HUES64 (cell line): Measurements from ENCODE around the gene RARB.

Experiments used
- H3K27ac ChIP-seq: 2 replicates; pipeline ENCODE4 v1.7.0; 2013; ENCODE audit warnings: low read depth, low read length, inconsistent platforms
- H3K27me3 ChIP-seq: 2 replicates; pipeline ENCODE4 v1.6.1; 2013; ENCODE audit warnings: mild to moderate bottlenecking, low read length; ENCODE audit not compliant: insufficient read depth
- H3K36me3 ChIP-seq: 2 replicates; pipeline ENCODE4 v1.6.1; 2013; ENCODE audit warnings: mild to moderate bottlenecking, low read length; ENCODE audit not compliant: insufficient read depth
- H3K4me1 ChIP-seq: 2 replicates; pipeline ENCODE4 v1.6.1; 2013; ENCODE audit warnings: mild to moderate bottlenecking, low read length, moderate library complexity; ENCODE audit not compliant: insufficient read depth
- H3K4me3 ChIP-seq: 2 replicates; pipeline ENCODE4 v1.5.1; 2013; ENCODE audit warnings: mild to moderate bottlenecking, low read length, moderate library complexity
- H3K9ac ChIP-seq: 2 replicates; pipeline ENCODE4 v1.6.1; 2013; ENCODE audit warnings: mild to moderate bottlenecking, low read depth, low read length
- H3K9me3 ChIP-seq: 2 replicates; pipeline ENCODE4 v1.6.1; 2013; ENCODE audit warnings: low read depth, low read length; ENCODE audit not compliant: insufficient read depth
- whole genome bisulfite sequencing: fragments of 150-250, 120-280 bp; methylation state at CpG from one replicate; pipeline ENCODE4 v1.1.7; 2013; ENCODE audit warnings: missing lambda C conversion rate; 5-methylcytosine and 5-hydroxymethylcytosine counted together

RARB gene

DNA sequence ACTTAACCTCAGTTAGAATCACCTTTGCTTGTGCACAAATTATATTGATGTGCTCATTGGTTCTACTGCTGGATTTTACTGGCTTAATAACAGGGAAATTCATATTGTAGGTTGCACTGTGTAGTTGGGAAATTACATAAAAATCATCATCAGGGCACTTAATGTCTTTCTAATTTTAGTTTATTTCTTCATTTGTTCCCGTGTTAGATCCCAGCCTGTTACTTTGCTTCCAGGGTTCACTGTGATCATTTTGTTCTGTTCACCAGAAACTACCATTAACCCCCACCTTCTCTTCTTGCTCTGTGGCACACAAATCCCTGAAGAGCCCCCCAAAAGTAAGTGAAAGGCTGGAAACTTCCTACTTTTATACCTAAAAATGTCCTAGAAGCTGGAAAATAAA lies 80.4 kb downstream of the RARB start:
- no peak overlapping the region for H3K27ac ChIP-seq
- H3K4me1 ChIP-seq = no peaks in the 10 kb centered on the region
- H3K4me3 ChIP-seq = no peak overlapping the region
- no peaks in the 10 kb centered on the region for H3K36me3 ChIP-seq
- no peaks in the 10 kb centered on the region for H3K9me3 ChIP-seq
- no peak overlapping the region for H3K9ac ChIP-seq
- no peaks in the 10 kb centered on the region for H3K27me3 ChIP-seq
- 97% methylated on average over 1 of the region's 1 CpG for WGBS

DNA sequence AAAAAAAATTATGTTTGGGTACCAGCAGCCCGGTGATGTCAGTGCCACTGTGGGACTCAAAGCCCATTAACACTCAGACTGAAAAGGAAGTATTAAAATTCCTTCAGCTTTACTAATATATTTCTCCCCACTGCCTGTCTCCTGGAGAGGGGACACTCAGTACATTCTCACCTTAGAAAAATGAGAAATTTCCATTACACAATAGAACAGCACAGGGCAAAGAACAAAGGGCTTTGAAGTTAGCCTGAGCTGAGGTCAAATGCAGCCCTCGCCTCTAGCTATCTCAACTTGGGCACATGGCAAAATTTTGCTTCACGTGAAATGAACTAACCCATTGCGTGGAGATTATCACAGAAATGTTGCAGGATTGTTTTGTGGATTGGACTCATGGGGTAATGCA lies 80.8 kb downstream of the RARB start:
- Histone ChIP-seq H3K9me3 (no peaks in the 10 kb centered on the region), H3K4me1 (no peaks in the 10 kb centered on the region), H3K9ac (no peak overlapping the region), H3K27me3 (no peaks in the 10 kb centered on the region), H3K27ac (no peak overlapping the region), H3K4me3 (no peak overlapping the region), H3K36me3 (no peaks in the 10 kb centered on the region)
- 70% methylated on average over 4 of the region's 4 CpGs for WGBS

GRCh38 chr3:25510797-25511196 lies 82.7 kb downstream of the RARB start:
- Histone ChIP-seq H3K9ac (no peak overlapping the region), H3K4me1 (no peaks in the 10 kb centered on the region), H3K27ac (no peak overlapping the region), H3K27me3 (no peaks in the 10 kb centered on the region), H3K9me3 (no peaks in the 10 kb centered on the region), H3K4me3 (no peak overlapping the region), H3K36me3 (no peaks in the 10 kb centered on the region)
- 94% methylated on average over 2 of the region's 2 CpGs for WGBS

DNA sequence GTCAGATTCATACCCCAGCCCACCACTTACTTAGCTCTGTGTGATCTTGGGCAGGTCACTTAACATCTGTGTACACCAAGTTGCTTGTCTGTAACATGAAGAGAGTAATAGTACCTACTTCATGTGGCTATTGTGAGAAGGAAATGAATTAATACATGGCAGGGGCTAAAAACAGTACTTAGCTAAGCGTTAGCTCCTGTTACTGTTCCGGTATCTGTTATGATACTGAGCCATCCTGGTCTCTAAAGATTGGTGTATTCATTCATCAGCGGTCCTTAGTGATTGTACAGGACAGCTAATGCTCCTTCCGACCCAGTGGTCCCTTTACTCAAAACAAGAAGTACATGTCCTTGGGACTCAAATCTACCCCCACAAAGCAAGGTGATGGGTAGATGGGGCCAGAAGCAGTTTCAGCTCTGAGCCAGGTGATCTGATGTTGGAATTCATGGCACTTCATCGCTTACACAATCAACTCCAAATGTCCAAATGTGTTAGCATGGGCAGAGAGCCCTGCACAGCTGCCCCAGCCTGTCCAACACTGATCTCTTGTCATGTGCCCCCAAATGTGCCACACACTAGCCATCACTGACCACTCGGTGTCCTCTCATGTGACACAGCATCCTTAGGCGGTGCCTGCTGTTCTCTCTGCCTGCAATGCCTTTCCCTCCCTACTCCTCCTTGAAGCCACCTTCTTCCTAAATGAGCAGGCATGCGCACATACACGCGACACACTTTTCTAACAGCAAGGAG lies 84.1 kb downstream of the RARB start:
- Histone ChIP-seq H3K27me3 (no peaks in the 10 kb centered on the region), H3K9me3 (no peaks in the 10 kb centered on the region), H3K9ac (no peak overlapping the region), H3K4me1 (no peaks in the 10 kb centered on the region), H3K4me3 (no peak overlapping the region), H3K27ac (no peak overlapping the region), H3K36me3 (no peaks in the 10 kb centered on the region)
- WGBS = 97% methylated on average over 10 of the region's 10 CpGs

DNA sequence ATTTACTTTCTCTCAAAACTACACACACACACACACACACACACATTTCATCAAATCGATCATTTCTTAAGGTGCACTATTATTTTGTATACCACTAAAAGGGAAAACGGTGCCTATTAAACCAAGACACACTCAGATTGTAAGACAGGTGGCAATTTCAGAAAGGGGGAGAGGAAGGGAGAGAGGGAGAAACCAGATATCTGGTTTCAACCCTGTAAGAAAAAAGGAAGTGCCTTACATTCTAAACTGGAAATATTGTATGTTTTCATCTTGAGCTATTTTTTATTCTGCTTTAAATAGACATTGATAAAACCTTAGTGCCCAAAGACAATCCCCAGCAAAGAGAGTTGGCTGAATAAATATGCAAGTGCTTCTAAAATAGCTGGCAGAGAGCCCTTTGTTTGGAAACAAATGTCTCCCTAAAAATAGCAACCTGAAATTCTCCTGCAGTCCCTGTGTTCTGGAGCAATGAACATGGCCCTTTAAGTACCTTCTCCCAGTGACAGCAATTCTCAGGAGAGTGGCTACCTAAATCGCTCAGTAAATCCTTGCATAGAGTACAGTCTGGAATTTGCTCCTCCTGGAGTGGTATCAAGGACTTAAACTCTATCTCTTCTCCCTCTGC lies 85.7 kb downstream of the RARB start:
- 79% methylated on average over 3 of the region's 3 CpGs for WGBS
- Histone ChIP-seq H3K4me3 (no peak overlapping the region), H3K4me1 (no peaks in the 10 kb centered on the region), H3K9ac (no peak overlapping the region), H3K27ac (no peak overlapping the region), H3K9me3 (no peaks in the 10 kb centered on the region), H3K27me3 (no peaks in the 10 kb centered on the region), H3K36me3 (no peaks in the 10 kb centered on the region)

DNA sequence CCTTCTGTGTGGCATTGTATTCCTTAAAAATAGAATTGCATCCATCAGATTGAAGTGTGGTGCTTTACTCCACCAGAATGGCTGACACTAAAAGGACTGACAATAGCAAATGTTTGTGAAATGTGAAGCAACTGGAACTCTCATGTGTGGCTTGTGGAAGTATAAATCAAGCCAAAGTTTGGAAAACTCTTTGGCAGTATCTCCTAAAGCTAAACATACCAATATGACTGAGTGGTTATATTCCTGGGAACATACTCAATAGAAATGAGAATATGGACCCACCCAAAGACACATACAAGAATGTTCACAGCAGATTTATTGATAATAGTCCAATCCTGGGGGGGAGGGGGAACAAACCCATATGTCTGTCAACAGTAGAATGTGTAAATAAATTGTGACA lies 87.1 kb downstream of the RARB start:
- Histone ChIP-seq H3K4me1 (no peaks in the 10 kb centered on the region), H3K27me3 (no peaks in the 10 kb centered on the region), H3K9me3 (no peaks in the 10 kb centered on the region), H3K4me3 (no peak overlapping the region), H3K36me3 (no peaks in the 10 kb centered on the region), H3K9ac (no peak overlapping the region), H3K27ac (no peak overlapping the region)

DNA sequence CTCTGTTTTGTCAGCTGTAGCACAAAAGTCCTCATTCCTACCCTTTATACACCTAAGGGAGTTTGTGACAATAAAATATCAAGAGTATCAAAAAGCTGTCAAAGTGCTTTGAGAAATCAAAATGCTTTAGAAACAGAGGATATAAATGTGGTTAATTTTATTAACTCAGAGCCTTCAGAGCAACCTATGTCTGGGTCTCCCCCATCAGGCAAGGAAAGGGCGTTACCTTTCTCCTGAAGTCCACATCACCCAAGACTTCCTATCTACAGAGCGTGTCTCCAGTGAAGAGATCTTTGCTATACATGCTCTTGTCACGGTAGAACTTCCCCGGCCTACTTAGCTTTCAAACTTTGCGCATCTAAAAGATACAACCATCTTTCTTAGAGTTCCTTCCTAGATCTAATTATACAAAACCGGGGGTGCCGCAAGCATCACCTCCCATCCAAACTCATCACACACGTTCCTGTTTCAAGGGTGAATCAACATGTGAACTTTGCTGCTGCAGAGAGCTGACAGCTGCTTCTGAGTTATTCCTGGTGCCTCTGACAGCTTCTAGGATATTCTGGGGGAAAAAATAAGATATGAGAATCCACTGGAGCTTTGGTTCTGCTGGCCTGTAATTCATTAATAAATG lies 93.0 kb downstream of the RARB start:
- H3K4me1 ChIP-seq = no peaks in the 10 kb centered on the region
- no peak overlapping the region for H3K4me3 ChIP-seq
- H3K27me3 ChIP-seq = no peaks in the 10 kb centered on the region
- H3K9ac ChIP-seq = no peak overlapping the region
- H3K27ac ChIP-seq = no peak overlapping the region
- no peaks in the 10 kb centered on the region for H3K9me3 ChIP-seq
- 93% methylated on average over 8 of the region's 8 CpGs for WGBS
- H3K36me3 ChIP-seq = no peaks in the 10 kb centered on the region

DNA sequence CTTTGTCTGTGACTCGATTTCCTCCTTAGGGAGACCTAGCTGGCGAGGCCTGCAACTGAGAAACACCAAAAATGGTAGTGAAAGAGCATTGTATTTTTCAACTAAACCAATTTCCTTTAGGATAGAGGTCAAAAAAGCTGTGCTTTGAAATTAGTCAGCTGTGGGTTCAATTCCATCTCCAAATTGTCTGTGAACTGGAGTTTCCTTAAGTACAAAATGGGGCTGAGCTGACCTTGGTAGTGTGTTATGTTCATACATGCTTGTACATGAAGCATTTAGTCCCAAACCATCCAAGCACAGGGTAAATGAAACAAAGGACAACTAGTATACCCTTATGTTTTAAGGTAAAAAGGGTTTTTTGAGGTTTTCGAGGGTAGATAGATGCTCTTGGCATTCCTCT lies 99.3 kb downstream of the RARB start:
- no peak overlapping the region for H3K27ac ChIP-seq
- WGBS = 100% methylated on average over 2 of the region's 3 CpGs
- no peaks in the 10 kb centered on the region for H3K27me3 ChIP-seq

GRCh38 chr3:25527801-25528200 lies 99.7 kb downstream of the RARB start:
- 72% methylated on average over 4 of the region's 4 CpGs for WGBS
- Histone ChIP-seq H3K27me3 (no peaks in the 10 kb centered on the region), H3K9ac (no peak overlapping the region)

More for the DNA sequence above, 99.3 kb downstream of the RARB start:
- Histone ChIP-seq H3K4me3 (no peak overlapping the region), H3K9me3 (peaks cover 3% of the 10 kb centered on the region; the same call in 1 of the 2 replicates), H3K36me3 (no peaks in the 10 kb centered on the region), H3K9ac (no peak overlapping the region), H3K4me1 (0 out of 2 replicates have a peak, but pooled peaks cover 2% of the 10 kb centered on the region)

DNA sequence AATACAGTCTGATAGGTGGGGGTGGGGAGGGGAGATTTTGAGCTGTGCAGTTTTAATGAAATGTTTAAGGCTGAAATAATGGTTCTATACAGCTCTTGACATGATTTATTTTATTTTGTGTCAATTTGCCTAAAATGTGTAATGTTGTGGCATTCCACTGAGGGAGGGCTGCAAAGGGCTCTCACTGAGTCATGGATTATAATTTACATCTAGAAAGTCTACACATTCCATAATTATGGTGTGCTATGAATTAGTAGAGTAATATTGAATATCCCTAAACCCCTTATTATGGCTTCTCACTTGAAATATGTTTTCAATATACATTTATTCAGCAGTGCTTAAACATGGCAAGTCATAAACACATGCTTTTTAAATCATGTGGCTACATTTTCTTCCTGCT lies 103.9 kb downstream of the RARB start:
- no peaks in the 10 kb centered on the region for H3K36me3 ChIP-seq
- no peak overlapping the region for H3K27ac ChIP-seq
- peaks cover 3% of the 10 kb centered on the region; the same call in 1 of the 2 replicates for H3K9me3 ChIP-seq
- H3K9ac ChIP-seq = no peak overlapping the region
- H3K4me1 ChIP-seq = 0 out of 2 replicates have a peak, but pooled peaks cover 2% of the 10 kb centered on the region
- H3K27me3 ChIP-seq = no peaks in the 10 kb centered on the region
- H3K4me3 ChIP-seq = no peak overlapping the region

More at GRCh38 chr3:25527801-25528200, 99.7 kb downstream of the RARB start:
- H3K4me3 ChIP-seq = no peak overlapping the region
- H3K36me3 ChIP-seq = no peaks in the 10 kb centered on the region
- no peak overlapping the region for H3K27ac ChIP-seq
- H3K9me3 ChIP-seq = peaks cover 3% of the 10 kb centered on the region; the same call in 1 of the 2 replicates
- H3K4me1 ChIP-seq = 0 out of 2 replicates have a peak, but pooled peaks cover 2% of the 10 kb centered on the region

GRCh38 chr3:25532431-25533162 lies 104.5 kb downstream of the RARB start:
- no peaks in the 10 kb centered on the region for H3K27me3 ChIP-seq
- WGBS = 84% methylated on average over 3 of the region's 3 CpGs
- H3K9ac ChIP-seq = no peak overlapping the region
- no peaks in the 10 kb centered on the region for H3K36me3 ChIP-seq
- peaks cover 3% of the 10 kb centered on the region; the same call in 1 of the 2 replicates for H3K9me3 ChIP-seq
- H3K4me3 ChIP-seq = no peak overlapping the region
- 0 out of 2 replicates have a peak, but pooled peaks cover 2% of the 10 kb centered on the region for H3K4me1 ChIP-seq
- no peak overlapping the region for H3K27ac ChIP-seq
